ENCODE measurements around the gene CDH24. TPM values are rescaled to one million over a fixed set of nuclear protein-coding genes. Genes with fewer than 3 reads are reported as not detected.

The CDH24 gene
- total and polyA plus RNA-seq, 2 of the 13 experiments (the other 11 are each of a cell fraction or from before 2014, with no cell fraction given), result 0.69 to 0.99 TPM

- TF ChIP-seq CBX1 (IDR thresholded peaks at IDR 0.05; ENCODE audit: low read depth), result no peak
- no peak; the same call in 1 of the 2 replicates for TF ChIP-seq HOXD1 (CRISPR knock-in tag; IDR thresholded peaks at IDR 0.05)
- TF ChIP-seq ZSCAN20 (CRISPR knock-in tag; IDR thresholded peaks at IDR 0.05; ENCODE audit: borderline replicate concordance), result no peak; the same call in 1 of the 2 replicates
- peak; percentile 11 for TF ChIP-seq PHF5A (CRISPR knock-in tag; IDR thresholded peaks at IDR 0.05; ENCODE audit: low read depth, unreplicated experiment)
- TF ChIP-seq ZNF280D (CRISPR knock-in tag; IDR thresholded peaks at IDR 0.05), result no peak; the same call in 1 of the 2 replicates
- no peak for TF ChIP-seq ZNF577 (CRISPR knock-in tag; IDR thresholded peaks at IDR 0.05; ENCODE audit: borderline replicate concordance, low read depth)
- peak; percentile 18; the same call in 1 of the 2 replicates for TF ChIP-seq E2F1 (CRISPR knock-in tag; IDR thresholded peaks at IDR 0.05)
- peak in 1 of 2 experiments; percentile 34; a peak in 2 of 4 replicates for TF ChIP-seq KLF16 (CRISPR knock-in tag; IDR thresholded peaks at IDR 0.05)
- no peak for TF ChIP-seq ZNF75D (CRISPR knock-in tag; IDR thresholded peaks at IDR 0.05; ENCODE audit: borderline replicate concordance)
- TF ChIP-seq HDAC2 (CRISPR knock-in tag; IDR thresholded peaks at IDR 0.05), result peak; percentile 33; the same call in 1 of the 2 replicates
- no peak for TF ChIP-seq ZNF337 (CRISPR knock-in tag; IDR thresholded peaks at IDR 0.05; ENCODE audit: borderline replicate concordance, low read depth)
- TF ChIP-seq THAP11 (CRISPR knock-in tag; IDR thresholded peaks at IDR 0.05), result peak; percentile 48; the same call in 1 of the 2 replicates
- no peak for TF ChIP-seq ZNF251 (CRISPR knock-in tag; IDR thresholded peaks at IDR 0.05)
- TF ChIP-seq TP53 (CRISPR knock-in tag; conservative IDR thresholded peaks at IDR 0.05), result no peak
- TF ChIP-seq AKNA (CRISPR knock-in tag; IDR thresholded peaks at IDR 0.05; ENCODE audit: borderline replicate concordance), result peak; percentile 67; the same call in 1 of the 2 replicates
- peak; percentile 96 for TF ChIP-seq ZBTB7B (CRISPR knock-in tag; IDR thresholded peaks at IDR 0.05)
- no peak for TF ChIP-seq PRMT3 (CRISPR knock-in tag; IDR thresholded peaks at IDR 0.05; ENCODE audit: borderline replicate concordance, low read depth)
- peak; percentile 47; the same call in 1 of the 2 replicates for TF ChIP-seq EEA1 (CRISPR knock-in tag; IDR thresholded peaks at IDR 0.05; ENCODE audit: borderline replicate concordance)
These were observed 47.2 kb downstream of the CDH24 start, which contains the start of gene C14orf93 (continued) for GRCh38 chr14:23009939-23010726.
